Stimulated activated CD4-positive, alpha-beta T cell treated with anti-CD3 and anti-CD28 coated beads, Interleukin-1b, Interleukin-23, amount 100 ng/mL, for 4 hours (primary cell): ENCODE results near the gene C1RL.

Source experiments
- DNase-seq, 2 donors: peaks; one replicate each; pipeline ENCODE4 v3.0.0-alpha.2; 2020; ENCODE audit warnings: low read depth in 2 of 2

Gene C1RL

GRCh38 chr12:7092229-7092985 lies 16.6 kb downstream of the C1RL start, which contains the start of gene C1R:
Gene C1R, minus strand, starts transcription at chr12:7092445. Its CDS starts 57 bp downstream, at chr12:7092388.
- DNase-seq = peak; percentile 59 to 68

GRCh38 chr12:7091660-7092228 lies 17.3 kb downstream of the C1RL start:
- no peak for DNase-seq

DNA sequence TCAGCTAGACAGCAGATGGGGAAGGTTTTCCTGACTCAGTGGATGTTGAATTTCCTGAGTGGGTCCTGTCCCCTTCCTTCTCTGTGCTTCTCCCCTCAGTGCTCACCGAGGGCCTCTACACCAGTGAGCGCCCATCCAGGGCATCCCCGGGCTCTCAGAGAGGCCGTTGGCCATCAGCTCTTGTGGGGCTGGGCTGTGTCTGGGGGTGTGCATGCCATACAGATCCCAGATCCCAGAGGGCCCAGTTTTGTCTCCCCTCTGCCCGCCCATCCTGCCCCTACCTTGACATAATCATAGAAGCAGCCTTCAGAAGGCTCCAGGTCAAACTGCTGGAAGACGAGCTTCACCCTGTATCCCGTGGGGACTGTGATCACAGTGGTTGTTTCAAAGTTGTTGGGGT lies 17.8 kb downstream of the C1RL start:
- no peak for DNase-seq

DNA sequence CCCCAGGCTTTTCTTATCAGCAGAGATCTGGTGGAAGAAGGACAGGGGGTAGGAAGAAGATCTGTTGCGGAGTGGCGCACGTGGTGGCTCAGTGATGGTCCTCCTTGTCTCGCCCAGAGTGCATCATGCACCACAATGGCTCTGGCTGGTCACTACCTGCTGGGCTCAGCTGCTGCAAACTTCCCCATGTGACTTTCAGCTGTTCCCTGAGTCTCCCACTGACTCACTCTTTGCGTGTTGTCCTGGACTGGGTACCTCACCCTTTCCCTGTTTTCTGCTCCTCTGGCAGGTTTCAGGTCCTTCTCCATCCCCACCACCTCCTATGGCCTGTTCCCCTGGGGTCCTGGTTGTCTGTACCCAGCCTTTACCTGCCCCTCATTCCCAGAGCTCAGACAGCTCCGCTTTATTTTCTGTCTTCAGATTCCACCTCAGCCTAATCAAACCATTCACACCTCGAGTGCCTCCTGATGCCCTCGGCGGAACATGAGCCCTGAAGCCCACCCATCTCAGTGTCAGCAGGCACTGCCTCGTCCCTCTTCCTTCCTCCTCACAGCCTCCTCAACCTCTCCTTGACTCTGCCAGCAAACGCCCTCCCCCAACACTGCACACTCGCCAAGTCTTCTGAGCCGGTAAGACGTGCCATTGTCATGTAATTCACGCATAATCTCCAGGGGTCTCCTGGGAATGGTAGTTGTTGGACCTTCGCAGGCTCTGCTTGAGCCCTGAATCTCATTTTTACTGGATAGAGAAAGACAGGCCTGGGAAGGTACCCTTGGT lies 18.6 kb downstream of the C1RL start:
- DNase-seq = no peak

DNA sequence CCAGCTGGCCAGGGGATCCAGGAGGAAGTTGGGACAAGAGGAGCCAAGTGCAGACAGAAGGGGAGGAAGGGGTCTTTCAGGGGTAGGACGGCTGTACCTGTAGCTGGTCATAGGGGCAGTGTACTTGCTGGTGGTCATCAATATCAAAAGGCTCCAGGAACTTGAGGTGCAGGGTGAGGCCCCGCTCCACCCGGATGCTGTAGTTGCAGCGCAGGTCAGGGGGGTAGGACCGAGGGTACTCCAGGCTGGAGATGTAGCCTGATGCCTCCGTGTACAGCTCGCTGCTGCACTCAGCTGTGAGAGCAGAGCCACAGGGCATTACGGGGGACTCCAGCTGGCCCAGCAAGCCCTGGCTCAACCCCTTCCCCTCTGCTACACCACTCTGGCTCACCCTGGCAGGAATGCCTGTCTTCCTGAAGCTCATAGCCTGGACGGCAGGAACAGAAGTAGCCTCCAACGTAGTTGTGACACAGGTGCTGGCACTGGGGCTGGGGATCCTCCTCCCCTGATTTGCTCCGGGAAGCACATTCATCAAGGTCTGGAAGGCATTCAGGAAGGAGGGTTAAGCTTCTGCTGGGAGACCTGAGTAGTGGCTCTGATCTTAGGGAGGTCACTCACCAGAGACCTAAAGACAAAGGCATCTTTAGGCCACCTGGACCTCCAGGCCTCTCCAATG lies 19.7 kb downstream of the C1RL start:
- DNase-seq = no peak

GRCh38 chr12:7083125-7083524 lies 25.9 kb downstream of the C1RL start:
- DNase-seq = no peak

- DNase-seq = no peak
These were observed 28.0 kb downstream of the C1RL start for GRCh38 chr12:7081037-7081436.

DNA sequence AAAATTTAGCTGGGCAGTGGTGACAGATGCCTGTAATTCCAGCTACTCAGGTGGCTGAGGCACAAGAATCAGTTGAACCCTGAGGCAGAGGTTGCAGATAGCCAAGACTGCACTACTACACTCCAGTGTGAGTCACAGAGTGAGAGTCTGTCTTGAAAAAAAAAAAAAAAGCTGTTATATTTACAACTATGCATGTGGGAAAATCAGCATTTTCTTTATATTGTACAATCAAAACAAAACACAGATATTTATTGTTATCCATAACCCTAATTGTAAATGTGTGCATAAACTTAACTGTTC lies 29.2 kb downstream of the C1RL start:
- DNase-seq = no peak

DNA sequence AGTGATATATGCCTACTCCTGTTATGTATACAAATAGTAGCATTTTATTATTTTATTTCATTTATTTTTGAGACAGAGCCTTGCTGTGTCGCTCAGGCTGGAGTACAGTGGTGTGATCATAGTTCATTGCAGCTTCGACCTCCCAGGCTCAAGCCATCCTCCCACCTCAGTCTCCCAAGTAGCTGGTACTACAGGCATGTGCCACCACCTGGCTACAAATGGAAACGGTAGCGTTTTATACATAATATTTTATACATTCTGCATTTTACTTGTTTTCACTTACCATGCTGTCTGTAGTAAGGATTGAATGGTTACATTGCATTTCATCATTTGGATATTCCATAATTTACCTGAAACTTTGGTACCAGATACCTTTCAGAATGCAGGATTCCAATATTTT lies 30.9 kb downstream of the C1RL start:
- DNase-seq = no peak

- no peak for DNase-seq
These were observed 32.5 kb downstream of the C1RL start for GRCh38 chr12:7076493-7076892.

- DNase-seq = no peak
These were observed 33.1 kb downstream of the C1RL start for GRCh38 chr12:7075939-7076338.

- no peak for DNase-seq
These were observed 33.5 kb downstream of the C1RL start for GRCh38 chr12:7075518-7075917.

DNA sequence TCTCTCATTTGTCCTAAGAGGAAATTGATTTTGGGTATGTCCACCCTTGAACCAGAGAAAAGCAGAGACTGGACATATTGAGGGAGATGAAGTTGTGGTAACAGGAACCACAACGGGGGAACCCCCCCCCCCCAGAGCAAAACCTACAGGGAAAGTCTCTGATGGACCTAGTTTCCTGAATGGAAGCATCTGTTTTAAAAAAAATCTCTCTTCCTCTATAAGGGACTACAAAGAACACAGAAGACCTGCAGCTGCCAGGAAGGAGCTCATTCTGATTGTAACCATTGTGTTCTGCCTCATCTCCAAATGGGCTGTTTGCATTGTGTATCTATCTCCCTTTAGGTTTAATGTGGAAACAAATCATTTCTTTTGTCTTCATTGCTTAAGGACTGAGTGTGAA lies 35.1 kb downstream of the C1RL start:
- DNase-seq = no peak

- no peak for DNase-seq
These were observed 36.5 kb downstream of the C1RL start for GRCh38 chr12:7072554-7072953.

DNA sequence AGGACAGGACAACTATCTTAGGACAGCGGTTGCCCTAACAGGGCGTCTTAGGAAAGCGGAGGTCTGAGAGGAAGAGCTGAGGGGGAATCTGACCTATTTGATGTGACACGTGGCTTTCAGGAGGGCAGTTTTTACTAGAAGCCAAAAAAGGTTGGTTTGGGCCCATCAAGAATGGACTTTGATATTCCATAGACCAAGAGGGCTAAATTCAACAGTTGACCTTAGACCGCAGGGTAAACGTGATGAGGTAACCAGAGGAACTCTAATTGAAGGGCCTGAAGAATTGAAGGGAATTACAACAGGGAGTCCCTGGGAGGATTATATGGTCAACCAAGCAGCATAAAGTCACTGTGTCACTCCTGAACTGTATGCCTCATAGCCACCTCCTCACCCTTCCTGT lies 37.0 kb downstream of the C1RL start:
- no peak for DNase-seq

DNA sequence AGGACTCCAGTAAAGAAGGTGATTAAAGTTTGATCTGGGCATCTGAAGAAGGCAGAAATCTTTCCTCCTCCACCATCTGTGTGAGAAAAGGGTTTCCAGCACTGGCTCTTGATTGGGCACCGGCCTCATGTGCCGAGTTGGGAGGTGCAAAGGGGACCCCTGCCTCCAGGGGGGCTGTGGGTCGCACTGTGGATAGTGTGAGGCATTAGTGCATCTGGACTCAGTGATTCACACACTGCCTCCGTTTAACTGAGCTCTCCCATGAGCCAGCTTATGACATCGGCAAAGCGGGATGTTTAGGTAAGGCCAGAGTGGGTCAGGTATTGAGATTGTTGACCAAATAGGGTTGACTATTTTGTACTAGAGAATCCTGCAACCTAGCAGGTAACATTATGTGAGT lies 39.6 kb downstream of the C1RL start:
- DNase-seq = no peak

- no peak for DNase-seq
These were observed 40.0 kb downstream of the C1RL start for GRCh38 chr12:7068994-7069346.

GRCh38 chr12:7068240-7068993 lies 40.6 kb downstream of the C1RL start:
- DNase-seq = no peak

DNA sequence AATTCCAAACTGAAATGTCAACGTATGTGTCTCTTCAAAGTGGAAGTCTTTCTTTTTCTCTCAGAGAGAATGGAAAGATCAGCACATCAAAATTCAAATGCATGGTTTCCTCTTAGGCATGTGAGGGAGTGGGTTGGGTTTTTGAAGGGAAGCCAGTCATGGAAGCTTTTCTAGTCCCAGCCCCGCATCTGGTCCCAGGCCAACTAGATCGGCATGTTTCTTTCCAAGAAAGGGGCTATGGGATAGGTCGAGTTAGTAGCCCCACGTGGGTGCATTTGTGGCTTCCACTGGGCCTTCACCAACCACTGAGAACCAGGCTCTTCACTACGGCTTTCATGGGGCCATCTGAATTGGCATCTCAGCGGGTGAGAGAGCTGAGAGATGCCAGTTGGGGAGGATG lies 41.9 kb downstream of the C1RL start:
- DNase-seq = no peak

DNA sequence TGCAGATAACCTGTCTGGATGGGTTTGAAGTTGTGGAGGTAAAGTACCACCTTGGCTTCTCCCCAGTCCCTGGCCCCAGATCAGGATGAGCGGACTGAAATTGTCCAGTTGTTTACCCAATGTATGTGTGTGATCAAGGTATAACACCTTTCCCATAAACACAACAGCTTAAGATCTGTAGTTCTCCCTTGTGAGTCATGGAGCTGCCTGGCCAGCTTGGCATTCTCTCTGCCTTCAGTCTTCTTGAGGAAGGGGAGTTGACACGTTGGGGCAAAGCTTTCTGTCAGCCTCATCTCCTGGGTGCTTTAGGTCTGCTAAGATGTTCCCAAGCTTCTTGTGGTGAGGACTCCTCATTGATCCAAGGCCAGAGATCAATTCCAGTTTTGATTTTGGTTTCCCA lies 42.4 kb downstream of the C1RL start:
- DNase-seq = no peak

GRCh38 chr12:7065073-7065623 lies 43.9 kb downstream of the C1RL start:
- no peak for DNase-seq

GRCh38 chr12:7064516-7064915 lies 44.5 kb downstream of the C1RL start:
- no peak for DNase-seq
